ENCODE data around the gene PCDHB1. TPM values are rescaled to one million over a fixed set of nuclear protein-coding genes. Genes with fewer than 3 reads are reported as not detected.

PCDHB1 gene
- total and polyA plus RNA-seq, 2 of the 8 experiments (the other 6 are each of a cell fraction or from before 2014, with no cell fraction given) = 0.03 to 0.04 TPM

DNA sequence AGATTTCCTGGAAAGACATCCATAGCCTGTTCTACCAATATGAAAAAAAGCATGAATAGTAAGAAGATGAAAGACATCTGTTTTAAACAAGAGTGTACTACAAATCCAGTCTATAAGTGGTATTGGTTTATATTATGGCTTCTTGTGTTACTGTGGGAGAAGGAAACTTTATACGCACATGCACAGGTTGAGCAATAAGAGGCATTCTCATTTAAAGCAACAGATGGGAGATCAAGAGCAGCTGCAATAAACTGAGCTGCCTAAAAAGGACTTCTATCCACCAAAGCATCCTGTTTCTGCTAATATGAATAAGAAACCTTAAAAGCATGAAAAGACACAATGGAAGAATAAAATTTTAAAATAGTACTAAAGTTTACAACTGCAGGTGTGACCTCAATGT, 8.6 kb upstream of the PCDHB1 start:
- ChIA-PET POLR2A (ENCODE audit: partially characterized antibody) (no interaction called here), CTCF (ENCODE audit: partially characterized antibody) (interaction anchor here (0.8 to 3.9 kb wide), 12 partner anchors 9 to 236 kb away, joined by 3 to 141 read pairs (median 6); partner anchors contain the start of genes PCDHA10, PCDHA11, PCDHA12 and PCDHA13)
- Histone ChIP-seq H2BK15ac (ENCODE audit: low read length) (no peak overlapping the region), H4K20me1 (replicated peaks in 1 of 2; ENCODE audit: control insufficient read depth in 1 of 2, insufficient read depth in 2 of 2, low read length in 2 of 2) (no peaks in the 10 kb centered on the region), H3K14ac (ENCODE audit: insufficient read length) (no peak overlapping the region), H3K4me3 (ENCODE audit: extremely low read depth in 1 of 4, insufficient read depth in 2 of 4, low read depth in 3 of 4, low read length in 4 of 4) (no peak overlapping the region), H3K4ac (replicated peaks; ENCODE audit: insufficient read length, low read depth, low read length) (no peak overlapping the region), H2BK12ac (ENCODE audit: low read depth, low read length) (no peak overlapping the region), H3K79me1 (ENCODE audit: low read depth, low read length) (no peaks in the 10 kb centered on the region), H3K27me3 (replicated peaks in 1 of 4; ENCODE audit: control insufficient read depth in 3 of 4, extremely low read depth in 1 of 4, insufficient read depth in 3 of 4, low read length in 3 of 4) (0 out of 7 replicates have a peak, but pooled peaks cover 0 to 1% (median 0%) of the 10 kb centered on the region in 4 experiments), H2AFZ (ENCODE audit: low read length) (no peak overlapping the region), H3K36me3 (ENCODE audit: control insufficient read depth in 2 of 4, insufficient read depth in 4 of 4, low read length in 3 of 4) (no peaks in the 10 kb centered on the region), H2AK5ac (ENCODE audit: low read depth, low read length) (no peak overlapping the region), H4K91ac (replicated peaks; ENCODE audit: insufficient read length, low read length) (no peak overlapping the region), H2BK20ac (ENCODE audit: low read length) (no peak overlapping the region), H2BK5ac (ENCODE audit: low read depth, low read length) (no peak overlapping the region), H3K9ac (replicated peaks in 1 of 4; ENCODE audit: extremely low read depth in 1 of 4, low read depth in 3 of 4, low read length in 3 of 4) (no peak overlapping the region), H4K5ac (ENCODE audit: insufficient read length, low read depth, low read length) (no peak overlapping the region), H3K4me2 (ENCODE audit: insufficient read depth in 1 of 2, low read depth in 2 of 2, low read length in 2 of 2) (no peak overlapping the region), H3K18ac (ENCODE audit: extremely low read depth, low read length) (no peak overlapping the region), H3K27ac (ENCODE audit: low read depth, low read length) (no peak overlapping the region), H3K56ac (replicated peaks; ENCODE audit: insufficient read length, low read depth, low read length) (no peak overlapping the region), H3K4me1 (replicated peaks in 1 of 4; ENCODE audit: control insufficient read depth in 3 of 4, insufficient read depth in 4 of 4, low read length in 3 of 4) (peaks cover 0 to 8% (median 6%) of the 10 kb centered on the region in 4 experiments; a peak in 3 of 7 replicates), H3K79me2 (ENCODE audit: control insufficient read depth in 1 of 2, insufficient read depth in 2 of 2, low read length in 2 of 2) (no peaks in the 10 kb centered on the region), H4K8ac (ENCODE audit: extremely low read depth, insufficient read depth, low read length) (no peak overlapping the region), H3K23ac (ENCODE audit: insufficient read length) (no peak overlapping the region), H3K9me3 (ENCODE audit: insufficient read depth in 2 of 2, low read depth in 1 of 2, low read length in 1 of 2) (no peaks in the 10 kb centered on the region), H3K23me2 (ENCODE audit: low read depth, low read length) (peaks cover 8% of the 10 kb centered on the region), H2BK120ac (replicated peaks; ENCODE audit: low read depth, low read length) (no peak overlapping the region)
- no peak for TF ChIP-seq TBP (IDR thresholded peaks at IDR 0.05; ENCODE audit: low read depth, low read length)
- TF ChIP-seq KDM5A (IDR thresholded peaks at IDR 0.05; ENCODE audit: low read length) = no peak
- no peak for DNase-seq (ENCODE audit: low read depth in 1 of 2, low spot score in 2 of 2)
- FAIRE-seq = no peak
- WGBS, 2 experiments (ENCODE audit: extremely low coverage in 1 of 2, insufficient coverage in 1 of 2, insufficient read length in 1 of 2, insufficient replicate concordance in 2 of 2, low coverage in 1 of 2, low lambda C conversion rate in 2 of 2, missing lambda C conversion rate in 1 of 2) = 78% methylated on average over 1 of the region's 1 CpG; no CpG with 5 or more reads in 1 of the 2 experiments

Measured in H1 (cell line).